Right lobe of liver (tissue), 6 donors: ENCODE results near the gene ASPHD1. TPM values are rescaled to one million over a fixed set of nuclear protein-coding genes. Genes with fewer than 3 reads are reported as not detected.

Experiments used
- ATAC-seq, 4 donors: fragments of 200-7000 bp; cut with Tn5 transposase; one replicate each; pipeline ENCODE4 v1.9.1; 2020; ENCODE audit warnings: mild to moderate bottlenecking in 4 of 4, moderate library complexity in 4 of 4
- DNase-seq, 3 donors: peaks; one replicate each; pipeline ENCODE4 v3.0.0-alpha.2; 2020
- H3K27ac ChIP-seq, 3 donors: fragments of 200-600 bp; one replicate each; pipeline ENCODE4 v1.8.0; 2022
- H3K27me3 ChIP-seq, 2 donors: fragments of 200-600 bp; one replicate each; pipeline ENCODE4 v1.8.0; 2022
- H3K36me3 ChIP-seq, 4 donors: fragments of 200-600 bp; sonication (generic) in 1 of 4; one replicate each; pipeline versions ENCODE4 v1.5.1 to v1.8.0; 2017 to 2022; ENCODE audit warnings: control low read depth in 1 of 4
- H3K4me1 ChIP-seq, 4 donors: fragments of 200-600 bp; sonication (generic) in 1 of 4; one replicate each; pipeline versions ENCODE4 v1.5.1 to v1.8.0; 2017 to 2022; ENCODE audit warnings: control low read depth in 1 of 4
- H3K4me3 ChIP-seq, 3 donors: fragments of 200-600 bp; one replicate each; pipeline ENCODE4 v1.8.0; 2022
- H3K9me3 ChIP-seq, 4 donors: fragments of 200-600 bp; sonication (generic) in 1 of 4; one replicate each; pipeline versions ENCODE4 v1.5.1 to v1.8.0; 2017 to 2022; ENCODE audit warnings: control low read depth in 1 of 4
- POLR2A ChIP-seq: fragments of 450-650 bp; IDR thresholded peaks from one replicate; pipeline ENCODE4 v1.6.1; 2017; ENCODE audit warnings: antibody characterized with exemption, mild to moderate bottlenecking
- WGBS: methylation state at CpG from one replicate; pipeline ENCODE4 v1.1.6; 2018; ENCODE audit warnings: low coverage, low lambda C conversion rate; ENCODE audit not compliant: insufficient coverage; ENCODE audit errors: missing lambda C conversion rate; 5-methylcytosine and 5-hydroxymethylcytosine counted together
- intact Hi-C, 2 donors: fragments of 100-400 bp; cut with DNase I; formaldehyde crosslinking; loops; one replicate each; pipeline versions ENCODE4 v1.11.2 to v1.14.1; 2022
- total RNA-seq, 6 experiments: library from RNA; depleted of rRNA in 2 of 6; stranded (reverse); fragments of >200 nt in 2 of 6; fragmentation: NEBNext Ultra II Directional in 3 of 6; extraction: Animal tissue kit (Norgen Biotek cat#: 25700) in 3 of 6; gene quantifications; one replicate each; pipeline versions ENCODE4 v1.1.0 to v1.2.4, GENCODE V29; 2016 to 2023
- TF ChIP-seq, protein P1 (sequence below), 4 donors: fragments of 200-600 bp in 3 of 4; fragments of 450-650 bp in 1 of 4; IDR thresholded peaks; one replicate each; pipeline versions ENCODE4 v1.5.1 to v1.8.0; 2016 to 2022; ENCODE audit warnings: antibody characterized with exemption in 4 of 4, mild to moderate bottlenecking in 2 of 4
- donor health status: DM: no; HTN: yes; CAD: no.
- donor health status: DM: no; HTN: no; CAD: no.
- donor health status: DM: no; HTN: no; CAD: no.
- donor health status: DM: no; HTN: yes; CAD: no.
- donor health status: DM: no; HTN: yes; CAD: no.

Gene ASPHD1
- total RNA-seq, 6 experiments from 2014 or later: 0.38 to 0.50 TPM; not detected in 4

GRCh38 chr16:29951625-29952365 is 51.5 kb downstream of the ASPHD1 start:
- Histone ChIP-seq H3K27ac (no peak overlapping the region), H3K27me3 (no peaks in the 10 kb centered on the region), H3K9me3 (no peaks in the 10 kb centered on the region), H3K36me3 (no peaks in the 10 kb centered on the region), H3K4me1 (no peaks in the 10 kb centered on the region), H3K4me3 (no peak overlapping the region)
- 80% methylated on average over 5 of the region's 8 CpGs for WGBS
- DNase-seq (no peak), ATAC-seq (no peak)
- TF ChIP-seq, protein P1, sequence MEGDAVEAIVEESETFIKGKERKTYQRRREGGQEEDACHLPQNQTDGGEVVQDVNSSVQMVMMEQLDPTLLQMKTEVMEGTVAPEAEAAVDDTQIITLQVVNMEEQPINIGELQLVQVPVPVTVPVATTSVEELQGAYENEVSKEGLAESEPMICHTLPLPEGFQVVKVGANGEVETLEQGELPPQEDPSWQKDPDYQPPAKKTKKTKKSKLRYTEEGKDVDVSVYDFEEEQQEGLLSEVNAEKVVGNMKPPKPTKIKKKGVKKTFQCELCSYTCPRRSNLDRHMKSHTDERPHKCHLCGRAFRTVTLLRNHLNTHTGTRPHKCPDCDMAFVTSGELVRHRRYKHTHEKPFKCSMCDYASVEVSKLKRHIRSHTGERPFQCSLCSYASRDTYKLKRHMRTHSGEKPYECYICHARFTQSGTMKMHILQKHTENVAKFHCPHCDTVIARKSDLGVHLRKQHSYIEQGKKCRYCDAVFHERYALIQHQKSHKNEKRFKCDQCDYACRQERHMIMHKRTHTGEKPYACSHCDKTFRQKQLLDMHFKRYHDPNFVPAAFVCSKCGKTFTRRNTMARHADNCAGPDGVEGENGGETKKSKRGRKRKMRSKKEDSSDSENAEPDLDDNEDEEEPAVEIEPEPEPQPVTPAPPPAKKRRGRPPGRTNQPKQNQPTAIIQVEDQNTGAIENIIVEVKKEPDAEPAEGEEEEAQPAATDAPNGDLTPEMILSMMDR (IDR thresholded peaks at IDR 0.05): no peak
- no peak for TF ChIP-seq POLR2A
- intact Hi-C loops: no loop called here

Other genes starting within 250 kb of the ASPHD1 start
- gene SPN, start 237.2 kb upstream of the ASPHD1 start, total RNA-seq: 1 to 10 TPM in 4 of 6 experiments, under 1 TPM in 2; 0.60 to 3.3 (median 1.4) TPM
- 100 to 1,000 TPM in 5 of 6 experiments, 10 to 100 TPM in 1; 95.2 to 154 (median 128) TPM for gene QPRT, start 221.3 kb upstream of the ASPHD1 start, total RNA-seq
- gene C16orf54, start 154.5 kb upstream of the ASPHD1 start, total RNA-seq: 1 to 10 TPM in 1 of 6 experiments, under 1 TPM in 5; 0.40 to 1.2 (median 0.66) TPM
- gene ZG16, start 122.2 kb upstream of the ASPHD1 start, total RNA-seq: 1 to 10 TPM in 4 of 6 experiments, under 1 TPM in 2; 0.06 to 3.1 (median 1.1) TPM
- gene KIF22, start 109.7 kb upstream of the ASPHD1 start, total RNA-seq: 10 to 100 TPM in 5 of 6 experiments, 1 to 10 TPM in 1; 9.8 to 27.1 (median 24.7) TPM
- 100 to 1,000 TPM in 1 of 6 experiments, 10 to 100 TPM in 5; 42.9 to 106 (median 60.7) TPM for gene MAZ, start 94.0 kb upstream of the ASPHD1 start, total RNA-seq
- gene PRRT2, start 88.3 kb upstream of the ASPHD1 start, total RNA-seq: under 1 TPM in 4 of 6 experiments, not detected in 2; 0.15 to 0.98 (median 0.51) TPM
- gene PAGR1, start 84.3 kb upstream of the ASPHD1 start, total RNA-seq: 10 to 100 TPM in 5 of 6 experiments, 1 to 10 TPM in 1; 8.5 to 26.1 (median 11.5) TPM
- 100 to 1,000 TPM in 2 of 6 experiments, 10 to 100 TPM in 4; 37.4 to 112 (median 77.8) TPM for gene MVP, start 80.0 kb upstream of the ASPHD1 start, total RNA-seq
- gene CDIPT, start 37.3 kb upstream of the ASPHD1 start, total RNA-seq: 10 to 100 TPM; 35.1 to 96.6 (median 58.2) TPM
- under 1 TPM; 0.15 to 0.56 (median 0.32) TPM for gene SEZ6L2, start 938 bp upstream of the ASPHD1 start, total RNA-seq
- gene KCTD13, start 25.7 kb downstream of the ASPHD1 start, total RNA-seq: 10 to 100 TPM in 1 of 6 experiments, 1 to 10 TPM in 5; 5.4 to 13.5 (median 7.2) TPM
- 10 to 100 TPM; 49.9 to 75.9 (median 57.1) TPM for gene TMEM219, start 61.6 kb downstream of the ASPHD1 start, total RNA-seq
- gene TAOK2, start 73.4 kb downstream of the ASPHD1 start, total RNA-seq: 10 to 100 TPM; 15.8 to 19.6 (median 17.2) TPM
- 10 to 100 TPM in 2 of 6 experiments, 1 to 10 TPM in 4; 5.2 to 12.9 (median 9.0) TPM for gene HIRIP3, start 95.1 kb downstream of the ASPHD1 start, total RNA-seq
- 10 to 100 TPM; 22.3 to 45.8 (median 33.2) TPM for gene INO80E, start 95.8 kb downstream of the ASPHD1 start, total RNA-seq
- gene DOC2A, start 110.5 kb downstream of the ASPHD1 start, total RNA-seq: under 1 TPM in 3 of 6 experiments, not detected in 3; 0.16 to 0.66 (median 0.33) TPM
- not detected for gene C16orf92, start 122.7 kb downstream of the ASPHD1 start, total RNA-seq
- not detected for gene TLCD3B, start 130.8 kb downstream of the ASPHD1 start, total RNA-seq
- gene ALDOA, start 165.3 kb downstream of the ASPHD1 start, total RNA-seq: 100 to 1,000 TPM; 113 to 580 (median 345) TPM
- gene PPP4C, start 175.5 kb downstream of the ASPHD1 start, total RNA-seq: 10 to 100 TPM; 43.1 to 59.7 (median 47.0) TPM
- under 1 TPM; 0.37 to 0.68 (median 0.42) TPM for gene TBX6, start 191.4 kb downstream of the ASPHD1 start, total RNA-seq
- 10 to 100 TPM; 13.5 to 46.5 (median 21.9) TPM for gene YPEL3, start 195.7 kb downstream of the ASPHD1 start, total RNA-seq
- 1 to 10 TPM in 4 of 6 experiments, under 1 TPM in 1, not detected in 1; 0.19 to 2.3 (median 2.3) TPM for gene GDPD3, start 213.0 kb downstream of the ASPHD1 start, total RNA-seq
- gene MAPK3, start 222.7 kb downstream of the ASPHD1 start, total RNA-seq: 10 to 100 TPM in 5 of 6 experiments, 1 to 10 TPM in 1; 7.4 to 24.1 (median 16.0) TPM